K562 (cell line): ENCODE data around the gene PLBD1. TPM values are rescaled to one million over a fixed set of nuclear protein-coding genes. Genes with fewer than 3 reads are reported as not detected.

Source experiments
- ATAC-seq: fragments of 200-7000 bp; cut with Tn5 transposase; 3 replicates; pipeline ENCODE4 v1.9.1; 2020; ENCODE audit warnings: moderate library complexity
- BruUV-seq: library from RNA; stranded (reverse); fragments of 400-500 nt; replicated peaks from 2 replicates; lab custom pipeline; 2021; lab: Mats Ljungman, UMichigan
- CTCF ChIA-PET: fragments of 300-600 bp; formaldehyde crosslinking; extraction: SDS; loops from one replicate; lab custom pipeline; 2021; ENCODE audit warnings: low intra/inter-chr PET ratio; lab: Yijun Ruan, JAX
- POLR2A ChIA-PET: fragments of 300-600, 350-650 bp; sonication (Branson Sonifier 250); formaldehyde crosslinking; extraction: SDS; loops from one replicate; lab custom pipeline; 2021; ENCODE audit warnings: antibody characterized with exemption, inconsistent platforms; lab: Yijun Ruan, JAX
- DNase-seq, 4 experiments: peaks; one replicate each; pipeline versions ENCODE4 v3.0.0 to v3.0.0-alpha.2; 2011 to 2018; ENCODE audit warnings: low spot score in 3 of 4, mixed read lengths in 3 of 4; ENCODE audit errors: extremely low read depth in 1 of 4
- FAIRE-seq: peaks from 2 replicates; lab custom pipeline; 2011; peaks lifted over from hg19 to GRCh38; lab: Jason Lieb, UNC
- H2AFZ ChIP-seq: 2 replicates; pipeline ENCODE4 v1.6.0; 2011; ENCODE audit warnings: low read depth, low read length, control low read depth, inconsistent platforms
- H3K27ac ChIP-seq: fragments of 200-600 bp; 3 replicates; pipeline ENCODE4 v1.8.0; 2011; ENCODE audit warnings: low read depth, mild to moderate bottlenecking, control low read depth, inconsistent platforms, low read length, moderate library complexity, mixed read lengths; ENCODE audit errors: extremely low read depth
- H3K27me3 ChIP-seq, 2 experiments: fragments of 300-600 bp in 1 of 2; 2 replicates in 1 of 2; 3 replicates in 1 of 2; pipeline versions ENCODE4 v1.6.0 to v1.8.0; 2011; ENCODE audit warnings: inconsistent platforms in 2 of 2, low read length in 2 of 2, mild to moderate bottlenecking in 1 of 2, mixed read lengths in 1 of 2, moderate library complexity in 1 of 2; ENCODE audit not compliant: control insufficient read depth in 2 of 2, insufficient read depth in 2 of 2
- H3K36me3 ChIP-seq: fragments of 300-600 bp; 3 replicates; pipeline ENCODE4 v1.8.0; 2011; ENCODE audit warnings: mild to moderate bottlenecking, low read length, inconsistent platforms; ENCODE audit not compliant: control insufficient read depth, insufficient read depth
- H3K4me1 ChIP-seq, 2 experiments: fragments of 200-600 bp in 1 of 2; replicated peaks in 1 of 2; 2 replicates in 1 of 2; 3 replicates in 1 of 2; pipeline versions ENCODE4 v1.5.1 to v1.8.0; 2011; ENCODE audit warnings: inconsistent platforms in 2 of 2, low read length in 2 of 2, mild to moderate bottlenecking in 1 of 2, mixed read lengths in 1 of 2, moderate library complexity in 1 of 2; ENCODE audit not compliant: control insufficient read depth in 2 of 2, insufficient read depth in 2 of 2
- H3K4me2 ChIP-seq: 2 replicates; pipeline ENCODE4 v1.6.1; 2011; ENCODE audit warnings: low read length, control low read depth, inconsistent platforms, mixed read lengths; ENCODE audit not compliant: insufficient read depth
- H3K4me3 ChIP-seq: fragments of 200-600 bp; sonication (generic), shearing (Covaris generic); 2 replicates; pipeline ENCODE4 v1.5.1; 2016; ENCODE audit warnings: control low read depth, inconsistent platforms
- H3K79me2 ChIP-seq: fragments of 200-600 bp; 3 replicates; pipeline ENCODE4 v1.8.0; 2011; ENCODE audit warnings: low read length, inconsistent platforms; ENCODE audit not compliant: control insufficient read depth, insufficient read depth
- H3K9ac ChIP-seq, 2 experiments: 2 replicates each; pipeline versions ENCODE4 v1.6.0 to v1.6.1; 2011; ENCODE audit warnings: low read depth in 2 of 2, low read length in 2 of 2, control low read depth in 1 of 2, inconsistent platforms in 1 of 2, mild to moderate bottlenecking in 1 of 2, mixed read lengths in 1 of 2; ENCODE audit not compliant: insufficient read depth in 1 of 2
- H3K9me1 ChIP-seq: one replicate; pipeline ENCODE4 v1.6.0; 2011; ENCODE audit warnings: inconsistent platforms, mild to moderate bottlenecking, low read length, moderate library complexity; ENCODE audit not compliant: control insufficient read depth, insufficient read depth
- H3K9me3 ChIP-seq: replicated peaks from 2 replicates; pipeline ENCODE4 v1.5.1; 2011; ENCODE audit warnings: low read depth, low read length, inconsistent platforms; ENCODE audit not compliant: control insufficient read depth, insufficient read depth
- H4K20me1 ChIP-seq: replicated peaks from 2 replicates; pipeline ENCODE4 v1.6.1; 2011; ENCODE audit warnings: low read length, inconsistent platforms, mixed read lengths; ENCODE audit not compliant: control insufficient read depth, insufficient read depth
- CEBPB ChIP-seq: fragments of 450-650 bp; IDR thresholded peaks from 2 replicates; pipeline ENCODE4 v1.6.1; 2016; ENCODE audit warnings: missing genetic modification characterization, missing compliant biosample characterization
- CEBPG ChIP-seq, 3 experiments: fragments of 200-800 bp in 1 of 3; sonication (Bioruptor generic) in 1 of 3; sonication (generic) in 1 of 3; formaldehyde crosslinking in 1 of 3; IDR thresholded peaks in 2 of 3; conservative IDR thresholded peaks in 1 of 3; 2 replicates each; pipeline versions ENCODE4 v1.6.1 to v1.8.0; 2016 to 2022; ENCODE audit warnings: missing compliant biosample characterization in 2 of 3, missing genetic modification characterization in 2 of 3, mild to moderate bottlenecking in 1 of 3, missing genetic modification reagents in 1 of 3
- PYGO2 ChIP-seq: fragments of 450-650 bp; IDR thresholded peaks from 2 replicates; pipeline ENCODE4 v1.6.1; 2016; ENCODE audit warnings: mild to moderate bottlenecking, missing genetic modification characterization, moderate library complexity, missing compliant biosample characterization
- RFX1 ChIP-seq: fragments of 450-650 bp; IDR thresholded peaks from 2 replicates; pipeline ENCODE4 v1.6.1; 2016; ENCODE audit warnings: mild to moderate bottlenecking, moderate library complexity
- ZC3H8 ChIP-seq: fragments of 450-650 bp; IDR thresholded peaks from 2 replicates; pipeline ENCODE4 v1.6.1; 2017
- WGBS: fragments of 100-300 bp; shearing (Covaris generic); methylation state at CpG from one replicate; pipeline ENCODE4 v1.1.6; 2016; ENCODE audit warnings: low coverage, mixed read lengths; ENCODE audit not compliant: insufficient coverage; ENCODE audit errors: missing lambda C conversion rate; 5-methylcytosine and 5-hydroxymethylcytosine counted together
- in situ Hi-C: fragments of 300-500 bp; cut with MboI; formaldehyde crosslinking; loops from 4 replicates; pipeline ENCODE4 v1.15.0; 2018; ENCODE audit warnings: inconsistent platforms, mixed read lengths
- intact Hi-C: fragments of 100-400 bp; cut with micrococcal nuclease; formaldehyde crosslinking; loops from 2 replicates; pipeline ENCODE4 v1.14.2; 2022
- polyA plus RNA-seq, 8 experiments: library from polyadenylated mRNA; depleted of rRNA in 4 of 8; stranded (reverse) in 5 of 8; unstranded in 3 of 8; fragments of >200 nt; fragmentation: Nextera tagmentation in 2 of 8; fragmentation: Illumina TruSeq in 1 of 8; extraction: Ambion mirVana in 2 of 8; extraction: Trizol in 1 of 8; gene quantifications; 2 replicates each; pipeline versions ENCODE4 v1.2.1 to v1.2.3, GENCODE V29; 2011 to 2014; ENCODE audit warnings: inconsistent platforms in 1 of 8, missing spikeins in 1 of 8
- total RNA-seq, 7 experiments: library from RNA; depleted of rRNA in 6 of 7; stranded (reverse); fragments of >200 nt in 6 of 7; fragmentation: Illumina TruSeq in 2 of 7; extraction: Trizol in 2 of 7; gene quantifications; 2 replicates each; pipeline versions ENCODE4 v1.2.1 to v1.2.3, GENCODE V29; 2011 to 2021; ENCODE audit warnings: low replicate concordance in 1 of 7
- TF ChIP-seq, protein P1 (sequence below), 2 experiments: fragments of 450-650 bp; formaldehyde crosslinking in 1 of 2; IDR thresholded peaks; 2 replicates each; pipeline versions ENCODE4 v1.4.0 to v1.6.1; 2014 to 2020; ENCODE audit warnings: mild to moderate bottlenecking in 2 of 2, borderline replicate concordance in 1 of 2, low read depth in 1 of 2

Gene PLBD1
- total and polyA plus RNA-seq, 9 of the 15 experiments (the other 6 are each of a cell fraction or from before 2014, with no cell fraction given): 7.1 to 37.0 (median 20.6) TPM

DNA sequence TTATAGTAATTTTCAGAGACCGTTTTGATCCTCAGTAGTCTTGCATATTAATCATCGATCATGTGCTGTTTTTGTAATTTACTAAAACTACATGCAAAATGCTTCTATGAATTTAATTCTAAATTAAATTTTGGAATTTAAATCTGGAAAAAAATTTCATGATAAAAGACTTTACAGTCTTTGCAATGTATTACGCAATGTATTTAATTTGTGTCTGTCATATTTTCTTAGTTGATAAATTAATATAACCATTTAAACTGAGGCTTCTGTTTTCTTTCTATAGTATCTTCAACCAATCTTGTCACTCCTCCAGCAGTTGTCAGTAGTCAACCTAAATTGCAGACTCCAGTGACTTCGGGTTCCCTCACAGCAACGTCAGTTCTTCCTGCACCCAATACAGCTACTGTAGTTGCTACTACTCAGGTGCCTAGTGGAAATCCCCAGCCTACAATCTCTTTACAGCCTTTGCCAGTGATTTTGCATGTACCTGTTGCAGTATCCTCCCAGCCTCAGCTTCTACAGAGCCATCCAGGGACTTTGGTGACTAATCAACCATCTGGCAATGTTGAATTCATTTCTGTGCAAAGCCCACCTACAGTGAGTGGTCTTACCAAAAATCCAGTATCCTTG lies 107.4 kb downstream of the PLBD1 start:
- H3K9ac ChIP-seq: no peak overlapping the region

DNA sequence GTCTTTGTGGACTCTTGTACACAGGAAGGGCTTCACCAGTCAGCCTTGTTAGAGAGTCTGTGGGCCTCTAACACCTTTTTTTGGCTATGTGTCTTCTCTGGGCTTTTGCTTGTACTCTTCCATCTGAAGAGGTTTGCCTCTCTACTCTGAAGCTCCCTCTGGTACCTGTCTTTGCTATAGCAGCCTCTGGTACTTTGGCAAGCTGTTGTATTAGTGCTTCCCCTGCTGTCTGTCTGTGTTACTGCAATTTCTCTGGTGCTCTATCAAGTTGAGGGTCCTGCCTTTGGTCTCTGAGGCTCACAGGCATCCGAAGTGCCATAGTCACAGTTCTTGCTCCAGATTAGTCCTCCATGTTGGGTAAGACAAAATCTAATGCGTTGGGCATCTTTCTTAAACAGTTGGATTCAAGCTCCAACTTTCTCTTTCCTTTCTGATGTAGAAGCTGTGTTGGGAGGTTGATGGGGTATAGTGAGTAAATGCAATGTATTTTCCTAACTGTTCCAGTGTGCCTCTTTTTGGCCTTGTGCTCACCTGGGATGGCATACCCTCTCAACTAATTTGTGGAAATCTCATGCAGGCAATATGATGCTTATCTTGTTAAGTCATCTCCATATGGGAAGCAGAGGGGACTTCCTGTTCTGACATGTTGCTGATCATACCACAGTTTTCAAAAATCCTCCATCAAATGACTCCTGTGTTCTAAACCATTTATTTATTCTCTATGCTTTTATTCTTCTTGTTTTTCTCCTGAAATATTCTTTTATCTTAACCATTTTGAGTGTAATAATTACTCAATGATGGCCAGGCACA lies 113.4 kb downstream of the PLBD1 start:
- H4K20me1 ChIP-seq: no peaks in the 10 kb centered on the region
- no peaks in the 10 kb centered on the region for H3K27me3 ChIP-seq
- peaks cover 10% of the 10 kb centered on the region; the same call in 2 of the 3 replicates for H3K79me2 ChIP-seq
- DNase-seq (peak; percentile 12 to 50 (median 28)), FAIRE-seq (peak; percentile 65), ATAC-seq (peak; percentile 91)
- H3K9me3 ChIP-seq: no peaks in the 10 kb centered on the region
- no peaks in the 10 kb centered on the region for H3K9me1 ChIP-seq
- H3K4me3 ChIP-seq: no peak overlapping the region
- H3K4me2 ChIP-seq: no peak overlapping the region
- H3K9ac ChIP-seq: no peak overlapping the region
- peaks cover 36% of the 10 kb centered on the region for H3K36me3 ChIP-seq
- no peak overlapping the region for H2AFZ ChIP-seq
- 56% methylated on average over 2 of the region's 2 CpGs for WGBS
- H3K27ac ChIP-seq: no peak overlapping the region
- H3K4me1 ChIP-seq: no peaks in the 10 kb centered on the region
- intact Hi-C loops (loop anchor here (1.0 to 5.0 kb wide), 2 partner anchors 197 to 267 kb away; no protein-coding TSS in a partner anchor), in situ Hi-C loops (no loop called here)
- ChIA-PET CTCF (interaction anchor here (0.6 to 2.1 kb wide), 3 partner anchors 52 to 269 kb away, joined by 3 to 15 read pairs (median 5); no protein-coding TSS in a partner anchor), POLR2A (interaction anchor here (0.6 to 1.0 kb wide), 2 partner anchors 197 to 244 kb away, joined by 3 read pairs; no protein-coding TSS in a partner anchor)
- no TSS peak for BruUV-seq
- no peak for TF ChIP-seq RFX1
- TF ChIP-seq, protein P1, sequence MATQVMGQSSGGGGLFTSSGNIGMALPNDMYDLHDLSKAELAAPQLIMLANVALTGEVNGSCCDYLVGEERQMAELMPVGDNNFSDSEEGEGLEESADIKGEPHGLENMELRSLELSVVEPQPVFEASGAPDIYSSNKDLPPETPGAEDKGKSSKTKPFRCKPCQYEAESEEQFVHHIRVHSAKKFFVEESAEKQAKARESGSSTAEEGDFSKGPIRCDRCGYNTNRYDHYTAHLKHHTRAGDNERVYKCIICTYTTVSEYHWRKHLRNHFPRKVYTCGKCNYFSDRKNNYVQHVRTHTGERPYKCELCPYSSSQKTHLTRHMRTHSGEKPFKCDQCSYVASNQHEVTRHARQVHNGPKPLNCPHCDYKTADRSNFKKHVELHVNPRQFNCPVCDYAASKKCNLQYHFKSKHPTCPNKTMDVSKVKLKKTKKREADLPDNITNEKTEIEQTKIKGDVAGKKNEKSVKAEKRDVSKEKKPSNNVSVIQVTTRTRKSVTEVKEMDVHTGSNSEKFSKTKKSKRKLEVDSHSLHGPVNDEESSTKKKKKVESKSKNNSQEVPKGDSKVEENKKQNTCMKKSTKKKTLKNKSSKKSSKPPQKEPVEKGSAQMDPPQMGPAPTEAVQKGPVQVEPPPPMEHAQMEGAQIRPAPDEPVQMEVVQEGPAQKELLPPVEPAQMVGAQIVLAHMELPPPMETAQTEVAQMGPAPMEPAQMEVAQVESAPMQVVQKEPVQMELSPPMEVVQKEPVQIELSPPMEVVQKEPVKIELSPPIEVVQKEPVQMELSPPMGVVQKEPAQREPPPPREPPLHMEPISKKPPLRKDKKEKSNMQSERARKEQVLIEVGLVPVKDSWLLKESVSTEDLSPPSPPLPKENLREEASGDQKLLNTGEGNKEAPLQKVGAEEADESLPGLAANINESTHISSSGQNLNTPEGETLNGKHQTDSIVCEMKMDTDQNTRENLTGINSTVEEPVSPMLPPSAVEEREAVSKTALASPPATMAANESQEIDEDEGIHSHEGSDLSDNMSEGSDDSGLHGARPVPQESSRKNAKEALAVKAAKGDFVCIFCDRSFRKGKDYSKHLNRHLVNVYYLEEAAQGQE (IDR thresholded peaks at IDR 0.05; ENCODE audit: borderline replicate concordance): peak; percentile 69
- TF ChIP-seq, protein P1 (CRISPR knock-in tag; IDR thresholded peaks at IDR 0.05; ENCODE audit: low read depth): no peak

More for the DNA sequence above, 107.4 kb downstream of the PLBD1 start:
- Histone ChIP-seq H3K27ac (no peak overlapping the region), H3K9me3 (no peaks in the 10 kb centered on the region), H3K27me3 (no peaks in the 10 kb centered on the region), H3K36me3 (peaks cover 48% of the 10 kb centered on the region), H4K20me1 (no peaks in the 10 kb centered on the region), H3K4me2 (no peak overlapping the region), H3K9me1 (no peaks in the 10 kb centered on the region), H3K79me2 (no peaks in the 10 kb centered on the region), H3K4me1 (no peaks in the 10 kb centered on the region), H3K4me3 (no peak overlapping the region), H2AFZ (no peak overlapping the region)
- ATAC-seq (no peak), FAIRE-seq (no peak), DNase-seq (no peak)
- 90% methylated on average over 5 of the region's 5 CpGs for WGBS
- CTCF ChIA-PET: no interaction called here
- in situ Hi-C loops: no loop called here
- TF ChIP-seq ZC3H8: no peak
- TF ChIP-seq CEBPB (tag): peak; percentile 86
- TF ChIP-seq CEBPG (CRISPR knock-in tag; IDR thresholded peaks at IDR 0.05): no peak
- TF ChIP-seq CEBPG (tag; conservative IDR thresholded peaks at IDR 0.05 in 1 of 2, IDR thresholded peaks at IDR 0.05 in 1 of 2): peak in 1 of 2 experiments; percentile 96; a peak in 2 of 4 replicates
- no peak for TF ChIP-seq PYGO2
- POLR2A ChIA-PET: no interaction called here
- no TSS peak for BruUV-seq
- intact Hi-C loops: no loop called here
